Myocyte (in vitro differentiated cells): ENCODE data around the gene SRC. TPM values are rescaled to one million over a fixed set of nuclear protein-coding genes. Genes with fewer than 3 reads are reported as not detected.

Source experiments
- DNase-seq: peaks from one replicate; pipeline ENCODE4 v3.0.0-alpha.2; 2012; ENCODE audit warnings: low read depth
- total RNA-seq: library from RNA; depleted of rRNA; stranded (reverse); fragments of >200 nt; gene quantifications from 2 replicates; pipeline ENCODE4 v1.2.3, GENCODE V29; 2014

SRC gene
- total RNA-seq, 1 donor from 2014 or later = 3.2 TPM

- DNase-seq = no peak
Measured at GRCh38 chr20:37446286-37447032, 100.5 kb downstream of the SRC start.

DNA sequence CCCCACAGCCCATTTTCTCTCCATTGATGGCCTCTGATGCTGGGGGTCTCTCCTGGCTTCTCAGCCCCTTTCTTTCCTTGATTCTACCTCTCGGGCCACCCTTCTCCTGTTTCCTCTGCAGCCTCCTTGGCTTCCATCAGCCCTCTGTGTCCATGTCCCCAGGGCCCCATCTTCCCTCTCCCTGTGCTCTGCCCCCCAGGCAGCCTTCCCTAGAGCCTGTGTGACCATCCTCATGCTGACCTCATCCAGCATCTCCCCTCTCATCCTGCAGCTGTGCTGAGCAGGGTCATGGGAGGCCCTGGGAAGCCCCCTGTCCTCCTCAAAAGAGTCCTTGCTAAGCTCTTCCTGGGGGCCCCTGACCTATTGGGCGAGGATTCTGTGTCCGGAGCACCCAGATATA, 101.7 kb downstream of the SRC start:
- DNase-seq = no peak

DNA sequence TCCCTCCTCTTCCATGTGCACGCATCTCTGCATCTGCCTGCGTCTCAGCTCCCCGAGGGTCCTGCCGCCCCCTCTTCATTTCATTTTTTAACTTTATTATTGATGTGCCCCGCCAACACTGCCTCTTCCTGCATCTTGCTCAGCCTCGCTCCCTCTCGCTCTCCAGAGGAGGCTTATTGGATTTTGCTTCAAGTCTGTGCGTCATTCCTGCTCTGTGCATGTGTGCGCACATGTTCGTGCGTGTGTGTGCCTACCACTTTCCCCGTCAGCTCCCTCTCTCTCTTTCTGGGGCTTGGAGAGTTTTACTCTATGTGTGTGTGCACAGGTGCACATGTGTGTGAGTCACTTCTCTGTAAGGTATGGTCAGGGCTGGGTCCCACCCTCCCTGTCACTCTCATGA, 103.3 kb downstream of the SRC start:
- DNase-seq = no peak

DNA sequence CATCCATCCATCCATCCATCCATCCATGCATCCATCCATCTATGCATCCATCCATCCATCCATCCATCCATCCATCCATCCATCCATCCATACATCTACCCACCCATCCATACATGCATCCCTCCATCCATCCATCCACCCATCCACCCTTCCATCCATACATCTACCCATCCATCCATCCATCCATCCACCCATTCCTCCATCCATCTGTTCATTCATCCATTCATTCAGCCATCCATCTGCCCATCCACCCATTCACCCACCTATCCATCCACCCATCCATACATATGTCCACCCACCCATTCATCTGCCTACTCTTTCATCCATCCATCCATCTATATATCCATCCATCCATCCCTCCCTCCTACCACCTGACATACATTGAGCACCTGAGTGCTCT, 104.4 kb downstream of the SRC start:
- no peak for DNase-seq

GRCh38 chr20:37451616-37452015, 105.7 kb downstream of the SRC start:
- DNase-seq = no peak

DNA sequence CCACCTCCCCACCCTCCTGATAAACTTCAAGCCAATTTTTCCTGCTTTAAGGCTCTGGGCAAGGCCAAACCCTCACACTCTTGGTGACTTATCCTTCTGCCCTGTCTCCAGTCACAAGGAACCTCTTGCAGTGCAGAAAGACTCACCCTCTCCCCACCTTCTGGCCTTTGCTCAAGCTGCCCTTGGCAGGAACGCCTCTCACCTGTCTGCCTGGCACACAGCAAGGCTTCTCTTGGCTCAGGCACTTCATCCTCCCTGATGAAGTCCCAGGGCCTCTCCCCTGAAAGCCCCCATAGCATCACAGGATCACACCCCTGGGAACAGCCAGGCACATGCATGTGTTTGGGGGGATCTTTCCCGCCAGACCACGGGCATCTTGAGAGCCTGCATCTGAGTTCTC, 106.3 kb downstream of the SRC start:
- no peak for DNase-seq

DNA sequence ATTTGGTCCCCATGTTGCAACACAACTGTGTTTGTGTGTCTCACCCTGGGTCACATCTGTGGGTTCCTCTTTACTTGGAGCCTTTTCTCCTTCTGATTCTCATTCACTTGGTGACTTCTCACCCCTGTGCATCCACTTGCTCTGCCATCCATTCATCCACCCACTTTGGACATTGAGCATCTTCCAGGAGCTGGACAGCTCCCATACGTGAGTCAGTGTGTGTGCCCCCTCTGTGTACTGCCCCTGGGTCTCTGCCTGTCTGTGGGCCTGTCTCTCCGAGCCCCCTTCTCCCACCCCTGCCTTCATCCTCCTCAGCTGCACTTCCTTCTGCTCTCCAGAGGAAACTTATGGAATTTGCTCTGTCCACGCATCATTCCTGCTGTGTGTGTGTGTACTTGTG, 107.3 kb downstream of the SRC start:
- DNase-seq = no peak

DNA sequence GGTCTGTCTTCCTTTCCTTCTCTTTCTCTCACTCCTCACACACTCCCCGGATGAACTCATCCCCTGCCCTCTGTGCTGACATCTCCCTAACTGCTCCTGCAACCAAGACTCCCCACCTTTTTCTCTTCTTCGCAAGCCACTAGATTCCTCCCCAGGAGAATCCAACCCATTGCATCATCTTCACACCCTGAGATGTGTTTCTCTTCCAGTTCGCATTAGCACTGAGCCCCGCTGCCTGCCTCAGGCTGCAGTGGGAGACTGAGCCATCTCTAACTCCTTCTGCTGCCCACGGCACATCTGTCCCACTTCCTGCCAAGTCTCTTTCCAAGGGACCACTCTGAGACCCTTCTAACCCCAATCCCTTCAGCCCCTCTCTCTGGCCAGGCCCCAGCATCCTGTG, 107.9 kb downstream of the SRC start:
- no peak for DNase-seq

DNA sequence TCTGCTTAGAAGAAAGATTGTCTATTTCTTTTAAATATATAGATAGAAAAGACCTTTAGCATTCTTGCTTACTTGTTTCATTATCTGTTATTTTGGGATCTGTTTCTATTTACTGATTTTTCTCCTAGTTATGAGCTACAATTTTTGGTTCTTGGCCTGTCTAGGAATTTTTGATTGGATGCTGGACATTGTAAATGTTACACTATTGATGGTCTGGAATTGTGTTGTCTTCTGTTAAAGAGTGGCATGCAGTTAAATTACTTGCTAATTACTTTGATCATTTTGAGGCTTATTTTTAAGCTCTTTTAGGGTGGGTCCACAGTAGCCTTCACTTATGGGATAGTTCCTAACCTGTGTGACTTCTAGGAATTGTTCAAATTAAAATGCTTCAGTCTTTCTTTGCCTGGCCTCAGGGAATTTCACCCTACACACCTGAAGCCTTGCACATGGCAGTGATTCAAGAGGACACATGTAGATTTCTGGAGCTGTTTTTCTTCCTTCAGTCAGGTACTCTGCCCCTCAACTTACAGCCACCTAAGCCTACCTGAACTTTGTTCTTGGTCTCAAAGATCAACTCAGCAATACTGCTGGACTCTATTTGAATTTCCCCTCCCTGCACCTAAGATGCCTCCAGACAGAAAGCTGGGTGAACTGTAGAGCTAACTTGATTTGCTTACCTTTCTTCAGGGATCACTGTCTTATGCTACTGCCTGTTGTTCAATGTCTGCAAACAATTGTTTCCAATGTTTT, 108.9 kb downstream of the SRC start:
- DNase-seq = no peak

Other genes with a start within 250 kb of the SRC start
- gene RPN2, start 166.8 kb upstream of the SRC start, total RNA-seq = 217 and 252 TPM in 2 replicates
- gene MROH8, start 166.6 kb upstream of the SRC start, total RNA-seq = 6.6 and 7.0 TPM in 2 replicates
- gene GHRH, start 84.3 kb upstream of the SRC start, total RNA-seq = not detected in 2 replicates
- gene MANBAL, start 56.5 kb upstream of the SRC start, total RNA-seq = 11.4 and 12.3 TPM in 2 replicates
- gene NNAT, start 175.1 kb downstream of the SRC start, total RNA-seq = 0.19 TPM in 1 of 2 replicates, not detected in the other
- gene BLCAP, start 181.7 kb downstream of the SRC start, total RNA-seq = 668 and 741 TPM in 2 replicates